ENCODE results near the gene STOML1. TPM values are rescaled to one million over a fixed set of nuclear protein-coding genes. Genes with fewer than 3 reads are reported as not detected.

The STOML1 gene
- total RNA-seq, 2 experiments from 2014 or later, result 4.6 to 5.3 TPM

- peaks cover 58% of the 10 kb centered on the region for H3K36me3 Mint-ChIP-seq (ENCODE audit: low read depth)
- POLR2A ChIA-PET, result no interaction called here
- no peak for DNase-seq
- Histone ChIP-seq H3K27ac (ENCODE audit: low read depth in 1 of 2, low read length in 2 of 2) (no peak overlapping the region), H3K4me3 (ENCODE audit: low read length) (no peak overlapping the region), H3K27me3 (ENCODE audit: control insufficient read depth in 1 of 2, insufficient read depth in 2 of 2, low read length in 2 of 2) (no peaks in the 10 kb centered on the region), H3K36me3 (ENCODE audit: insufficient read depth, low read length) (peaks cover 51% of the 10 kb centered on the region), H3K4me1 (ENCODE audit: insufficient read depth, low read length) (no peaks in the 10 kb centered on the region), H3K9me3 (ENCODE audit: control insufficient read depth in 1 of 2, insufficient read depth in 1 of 2, low read length in 2 of 2) (no peaks in the 10 kb centered on the region)
- H3K4me3 Mint-ChIP-seq, result no peak overlapping the region
- TF ChIP-seq CTCF (IDR thresholded peaks at IDR 0.05), result no peak
- ATAC-seq (ENCODE audit: poor library complexity), result no peak
- no peaks in the 10 kb centered on the region for H3K9me3 Mint-ChIP-seq
- H3K4me1 Mint-ChIP-seq (ENCODE audit: low read depth), result no peaks in the 10 kb centered on the region
- CTCF ChIA-PET, result interaction anchor here (1.2 kb wide), 1 partner anchor 85 kb away, joined by 5 read pairs; no protein-coding TSS in a partner anchor
- H3K27me3 Mint-ChIP-seq, result no peaks in the 10 kb centered on the region
- no peak overlapping the region for H3K27ac Mint-ChIP-seq
- intact Hi-C loops (cut with DNase I, micrococcal nuclease), result loop anchor here in 1 of 2 experiments (1.0 kb wide), 1 partner anchor 63 kb away; no protein-coding TSS in a partner anchor
Measured at GRCh38 chr15:74036271-74037170, 44.4 kb upstream of the STOML1 start.

DNA sequence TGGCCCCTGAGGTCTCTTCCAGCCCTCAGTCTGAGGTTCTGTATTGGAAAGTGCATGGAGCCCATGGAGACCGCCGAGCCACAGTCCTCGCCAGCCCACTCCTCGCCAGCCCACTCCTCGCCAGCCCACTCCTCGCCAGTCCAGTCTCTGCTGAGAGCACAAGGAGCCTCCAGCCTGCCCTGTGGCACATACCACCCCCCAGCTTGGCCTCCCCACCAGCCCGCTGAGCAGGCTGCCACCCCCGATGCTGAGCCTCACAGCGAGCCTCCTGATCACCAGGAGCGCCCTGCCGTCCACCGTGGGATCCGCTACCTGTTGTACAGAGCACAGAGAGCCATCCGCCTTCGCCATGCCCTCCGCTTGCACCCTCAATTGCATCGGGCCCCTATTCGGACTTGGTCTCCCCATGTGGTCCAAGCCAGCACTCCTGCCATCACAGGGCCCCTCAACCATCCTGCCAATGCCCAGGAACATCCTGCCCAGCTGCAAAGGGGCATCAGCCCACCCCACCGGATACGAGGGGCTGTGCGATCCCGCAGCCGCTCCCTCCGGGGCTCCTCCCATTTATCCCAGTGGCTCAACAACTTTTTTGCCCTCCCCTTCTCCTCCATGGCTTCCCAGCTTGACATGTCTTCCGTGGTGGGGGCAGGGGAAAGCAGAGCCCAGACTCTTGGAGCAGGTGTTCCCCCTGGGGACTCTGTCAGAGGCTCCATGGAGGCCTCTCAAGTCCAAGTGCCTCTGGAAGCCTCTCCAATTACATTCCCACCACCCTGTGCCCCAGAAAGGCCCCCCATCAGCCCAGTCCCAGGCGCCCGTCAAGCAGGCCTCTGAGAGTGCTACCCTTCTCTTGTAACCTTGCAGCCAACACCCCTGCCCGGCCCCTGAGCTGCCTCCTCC is 43.3 kb upstream of the STOML1 start:
- peaks cover 51% of the 10 kb centered on the region for H3K36me3 ChIP-seq (ENCODE audit: insufficient read depth, low read length)
- no peaks in the 10 kb centered on the region for H3K27me3 ChIP-seq (ENCODE audit: control insufficient read depth in 1 of 2, insufficient read depth in 2 of 2, low read length in 2 of 2)
- CTCF ChIA-PET, result no interaction called here
- no peak overlapping the region for H3K4me3 ChIP-seq (ENCODE audit: low read length)
- ATAC-seq (ENCODE audit: poor library complexity) (no peak), DNase-seq (no peak)
- H3K27me3 Mint-ChIP-seq, result no peaks in the 10 kb centered on the region
- H3K4me1 Mint-ChIP-seq (ENCODE audit: low read depth), result no peaks in the 10 kb centered on the region
- H3K36me3 Mint-ChIP-seq (ENCODE audit: low read depth), result peaks cover 70% of the 10 kb centered on the region
- no peaks in the 10 kb centered on the region for H3K4me1 ChIP-seq (ENCODE audit: insufficient read depth, low read length)
- POLR2A ChIA-PET, result no interaction called here
- no peak overlapping the region for H3K27ac Mint-ChIP-seq
- no peak overlapping the region for H3K4me3 Mint-ChIP-seq
- no peak for TF ChIP-seq CTCF (IDR thresholded peaks at IDR 0.05)
- H3K9me3 Mint-ChIP-seq, result no peaks in the 10 kb centered on the region
- H3K9me3 ChIP-seq (ENCODE audit: control insufficient read depth in 1 of 2, insufficient read depth in 1 of 2, low read length in 2 of 2), result no peaks in the 10 kb centered on the region
- no peak overlapping the region for H3K27ac ChIP-seq (ENCODE audit: low read depth in 1 of 2, low read length in 2 of 2)
- intact Hi-C loops (cut with DNase I, micrococcal nuclease), result loop anchor here in 1 of 2 experiments (1.0 kb wide), 1 partner anchor 62 kb away; no protein-coding TSS in a partner anchor

- no peaks in the 10 kb centered on the region for H3K9me3 ChIP-seq (ENCODE audit: control insufficient read depth in 1 of 2, insufficient read depth in 1 of 2, low read length in 2 of 2)
- Mint-ChIP-seq H3K9me3 (no peaks in the 10 kb centered on the region), H3K36me3 (ENCODE audit: low read depth) (peaks cover 81% of the 10 kb centered on the region), H3K27me3 (no peaks in the 10 kb centered on the region), H3K4me3 (no peak overlapping the region), H3K4me1 (ENCODE audit: low read depth) (no peaks in the 10 kb centered on the region), H3K27ac (no peak overlapping the region)
- H3K4me3 ChIP-seq (ENCODE audit: low read length), result no peak overlapping the region
- ATAC-seq (ENCODE audit: poor library complexity), result no peak
- H3K36me3 ChIP-seq (ENCODE audit: insufficient read depth, low read length), result peaks cover 55% of the 10 kb centered on the region
- H3K4me1 ChIP-seq (ENCODE audit: insufficient read depth, low read length), result no peaks in the 10 kb centered on the region
- POLR2A ChIA-PET, result no interaction called here
- no peaks in the 10 kb centered on the region for H3K27me3 ChIP-seq (ENCODE audit: control insufficient read depth in 1 of 2, insufficient read depth in 2 of 2, low read length in 2 of 2)
- TF ChIP-seq CTCF (IDR thresholded peaks at IDR 0.05), result no peak
- intact Hi-C loops (cut with DNase I, micrococcal nuclease), result no loop called here
- no peak overlapping the region for H3K27ac ChIP-seq (ENCODE audit: low read depth in 1 of 2, low read length in 2 of 2)
- no peak for DNase-seq
- CTCF ChIA-PET, result no interaction called here
Measured at GRCh38 chr15:74034206-74034755, 42.2 kb upstream of the STOML1 start.

Measured in CD4-positive, alpha-beta T cell (primary cell).